CD4-positive, alpha-beta T cell treated with Interleukin-17A for 1 hour (primary cell): ENCODE results near the gene ZSCAN22.
"Not testable (repeated sequence)": the region's sequence is repeated elsewhere in the genome, so short reads cannot be mapped to it uniquely, and the experiment has no call there.

Experiments used
- DNase-seq: peaks from one replicate; pipeline ENCODE4 v3.0.0-alpha.2; 2020

Gene ZSCAN22

GRCh38 chr19:58352760-58353671, 26.2 kb downstream of the ZSCAN22 start, which contains the start of gene A1BG:
A1BG (minus strand) TSS chr19:58353492; CDS start chr19:58353437, 55 bp downstream.
- DNase-seq, result no peak

GRCh38 chr19:58353717-58354477, 27.1 kb downstream of the ZSCAN22 start:
- no peak for DNase-seq

GRCh38 chr19:58354478-58355030, 27.8 kb downstream of the ZSCAN22 start:
- DNase-seq, result no peak

- no peak for DNase-seq
Measured at GRCh38 chr19:58355215-58355796, 28.5 kb downstream of the ZSCAN22 start.

- peak; percentile 24 for DNase-seq
Measured at GRCh38 chr19:58355908-58356765, 29.3 kb downstream of the ZSCAN22 start.

GRCh38 chr19:58356766-58357480, 30.1 kb downstream of the ZSCAN22 start:
- DNase-seq, result no peak

- no peak for DNase-seq
Measured at GRCh38 chr19:58357481-58358145, 30.8 kb downstream of the ZSCAN22 start.

- peak; percentile 35 for DNase-seq
Measured at GRCh38 chr19:58361900-58362271, 35.1 kb downstream of the ZSCAN22 start.

GRCh38 chr19:58362272-58362994, 35.6 kb downstream of the ZSCAN22 start, which contains the start of gene ZNF497:
ZNF497 (minus strand) TSS chr19:58362751; CDS start chr19:58357635, 5,116 bp downstream.
- peak; percentile 97 for DNase-seq

GRCh38 chr19:58364146-58364545, 37.4 kb downstream of the ZSCAN22 start:
- DNase-seq, result no peak

- no peak for DNase-seq
Measured at GRCh38 chr19:58366585-58367430, 40.0 kb downstream of the ZSCAN22 start.

GRCh38 chr19:58367698-58368454, 41.1 kb downstream of the ZSCAN22 start:
- no peak for DNase-seq

GRCh38 chr19:58368561-58369360, 42.0 kb downstream of the ZSCAN22 start:
- DNase-seq, result no peak

- no peak for DNase-seq
Measured at GRCh38 chr19:58372311-58373133, 45.7 kb downstream of the ZSCAN22 start.

GRCh38 chr19:58374200-58374599, 47.4 kb downstream of the ZSCAN22 start:
- no peak for DNase-seq

GRCh38 chr19:58376724-58377123, 49.9 kb downstream of the ZSCAN22 start:
- not testable (repeated sequence) for DNase-seq
